ENCODE measurements around the gene REXO5. TPM values are rescaled to one million over a fixed set of nuclear protein-coding genes. Genes with fewer than 3 reads are reported as not detected.

The REXO5 gene
- total and polyA plus RNA-seq, 2 of the 13 experiments (the other 11 are each of a cell fraction or from before 2014, with no cell fraction given): 5.9 to 13.1 TPM

DNA sequence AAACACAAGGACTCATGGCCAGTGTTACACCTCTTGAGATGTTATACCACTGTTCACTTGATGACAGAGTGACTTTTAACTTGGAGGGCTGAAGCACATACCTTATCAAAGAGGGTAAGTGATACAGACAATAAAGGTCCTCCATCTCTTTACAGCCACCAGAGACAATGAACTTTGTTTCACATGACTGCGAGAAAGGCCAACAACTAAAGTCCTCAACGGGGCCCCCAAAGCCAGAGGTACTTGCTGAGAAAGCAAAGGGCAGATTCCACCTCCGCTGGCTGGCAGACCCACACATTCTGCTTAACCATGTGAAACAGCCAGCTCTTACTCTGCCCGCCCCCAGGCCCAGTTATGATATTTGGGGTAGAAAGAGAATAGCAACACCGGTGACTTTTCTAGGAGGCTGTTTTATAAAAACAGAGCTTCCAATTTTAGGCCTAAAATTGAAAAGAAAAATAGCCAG, 72.4 kb downstream of the REXO5 start (continued):
- 0 out of 2 replicates have a peak, but pooled peaks have one; percentile 28 for TF ChIP-seq HMG20B (CRISPR knock-in tag; conservative IDR thresholded peaks at IDR 0.05)
- TF ChIP-seq, protein P1, sequence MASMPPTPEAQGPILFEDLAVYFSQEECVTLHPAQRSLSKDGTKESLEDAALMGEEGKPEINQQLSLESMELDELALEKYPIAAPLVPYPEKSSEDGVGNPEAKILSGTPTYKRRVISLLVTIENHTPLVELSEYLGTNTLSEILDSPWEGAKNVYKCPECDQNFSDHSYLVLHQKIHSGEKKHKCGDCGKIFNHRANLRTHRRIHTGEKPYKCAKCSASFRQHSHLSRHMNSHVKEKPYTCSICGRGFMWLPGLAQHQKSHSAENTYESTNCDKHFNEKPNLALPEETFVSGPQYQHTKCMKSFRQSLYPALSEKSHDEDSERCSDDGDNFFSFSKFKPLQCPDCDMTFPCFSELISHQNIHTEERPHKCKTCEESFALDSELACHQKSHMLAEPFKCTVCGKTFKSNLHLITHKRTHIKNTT (CRISPR knock-in tag; IDR thresholded peaks at IDR 0.05): no peak
- no peak for TF ChIP-seq SMARCC2 (IDR thresholded peaks at IDR 0.05)
- TF ChIP-seq ZFP36 (IDR thresholded peaks at IDR 0.05; ENCODE audit: borderline replicate concordance, low read depth, low read length, partially characterized antibody): no peak
- TF ChIP-seq NR1H2 (CRISPR knock-in tag; IDR thresholded peaks at IDR 0.05; ENCODE audit: borderline replicate concordance, low read depth): no peak
- no peak for TF ChIP-seq BORCS8-MEF2B (CRISPR knock-in tag; IDR thresholded peaks at IDR 0.05)
- peak; percentile 75 for TF ChIP-seq NCOR1 (IDR thresholded peaks at IDR 0.05; ENCODE audit: borderline replicate concordance, low read length)
- TF ChIP-seq, protein P2, sequence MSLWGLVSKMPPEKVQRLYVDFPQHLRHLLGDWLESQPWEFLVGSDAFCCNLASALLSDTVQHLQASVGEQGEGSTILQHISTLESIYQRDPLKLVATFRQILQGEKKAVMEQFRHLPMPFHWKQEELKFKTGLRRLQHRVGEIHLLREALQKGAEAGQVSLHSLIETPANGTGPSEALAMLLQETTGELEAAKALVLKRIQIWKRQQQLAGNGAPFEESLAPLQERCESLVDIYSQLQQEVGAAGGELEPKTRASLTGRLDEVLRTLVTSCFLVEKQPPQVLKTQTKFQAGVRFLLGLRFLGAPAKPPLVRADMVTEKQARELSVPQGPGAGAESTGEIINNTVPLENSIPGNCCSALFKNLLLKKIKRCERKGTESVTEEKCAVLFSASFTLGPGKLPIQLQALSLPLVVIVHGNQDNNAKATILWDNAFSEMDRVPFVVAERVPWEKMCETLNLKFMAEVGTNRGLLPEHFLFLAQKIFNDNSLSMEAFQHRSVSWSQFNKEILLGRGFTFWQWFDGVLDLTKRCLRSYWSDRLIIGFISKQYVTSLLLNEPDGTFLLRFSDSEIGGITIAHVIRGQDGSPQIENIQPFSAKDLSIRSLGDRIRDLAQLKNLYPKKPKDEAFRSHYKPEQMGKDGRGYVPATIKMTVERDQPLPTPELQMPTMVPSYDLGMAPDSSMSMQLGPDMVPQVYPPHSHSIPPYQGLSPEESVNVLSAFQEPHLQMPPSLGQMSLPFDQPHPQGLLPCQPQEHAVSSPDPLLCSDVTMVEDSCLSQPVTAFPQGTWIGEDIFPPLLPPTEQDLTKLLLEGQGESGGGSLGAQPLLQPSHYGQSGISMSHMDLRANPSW (CRISPR knock-in tag; IDR thresholded peaks at IDR 0.05; ENCODE audit: borderline replicate concordance): no peak
- peak; percentile 94 for TF ChIP-seq SOX13 (IDR thresholded peaks at IDR 0.05)
- peak in 1 of 2 experiments; percentile 95; a peak in 2 of 4 replicates for TF ChIP-seq SOX13 (CRISPR knock-in tag; conservative IDR thresholded peaks at IDR 0.05 in 1 of 2, IDR thresholded peaks at IDR 0.05 in 1 of 2)
- no peak for TF ChIP-seq JUND (CRISPR knock-in tag; IDR thresholded peaks at IDR 0.05)
- TF ChIP-seq, protein P3, sequence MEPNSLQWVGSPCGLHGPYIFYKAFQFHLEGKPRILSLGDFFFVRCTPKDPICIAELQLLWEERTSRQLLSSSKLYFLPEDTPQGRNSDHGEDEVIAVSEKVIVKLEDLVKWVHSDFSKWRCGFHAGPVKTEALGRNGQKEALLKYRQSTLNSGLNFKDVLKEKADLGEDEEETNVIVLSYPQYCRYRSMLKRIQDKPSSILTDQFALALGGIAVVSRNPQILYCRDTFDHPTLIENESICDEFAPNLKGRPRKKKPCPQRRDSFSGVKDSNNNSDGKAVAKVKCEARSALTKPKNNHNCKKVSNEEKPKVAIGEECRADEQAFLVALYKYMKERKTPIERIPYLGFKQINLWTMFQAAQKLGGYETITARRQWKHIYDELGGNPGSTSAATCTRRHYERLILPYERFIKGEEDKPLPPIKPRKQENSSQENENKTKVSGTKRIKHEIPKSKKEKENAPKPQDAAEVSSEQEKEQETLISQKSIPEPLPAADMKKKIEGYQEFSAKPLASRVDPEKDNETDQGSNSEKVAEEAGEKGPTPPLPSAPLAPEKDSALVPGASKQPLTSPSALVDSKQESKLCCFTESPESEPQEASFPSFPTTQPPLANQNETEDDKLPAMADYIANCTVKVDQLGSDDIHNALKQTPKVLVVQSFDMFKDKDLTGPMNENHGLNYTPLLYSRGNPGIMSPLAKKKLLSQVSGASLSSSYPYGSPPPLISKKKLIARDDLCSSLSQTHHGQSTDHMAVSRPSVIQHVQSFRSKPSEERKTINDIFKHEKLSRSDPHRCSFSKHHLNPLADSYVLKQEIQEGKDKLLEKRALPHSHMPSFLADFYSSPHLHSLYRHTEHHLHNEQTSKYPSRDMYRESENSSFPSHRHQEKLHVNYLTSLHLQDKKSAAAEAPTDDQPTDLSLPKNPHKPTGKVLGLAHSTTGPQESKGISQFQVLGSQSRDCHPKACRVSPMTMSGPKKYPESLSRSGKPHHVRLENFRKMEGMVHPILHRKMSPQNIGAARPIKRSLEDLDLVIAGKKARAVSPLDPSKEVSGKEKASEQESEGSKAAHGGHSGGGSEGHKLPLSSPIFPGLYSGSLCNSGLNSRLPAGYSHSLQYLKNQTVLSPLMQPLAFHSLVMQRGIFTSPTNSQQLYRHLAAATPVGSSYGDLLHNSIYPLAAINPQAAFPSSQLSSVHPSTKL (CRISPR knock-in tag; IDR thresholded peaks at IDR 0.05): peak; percentile 49
- no peak for TF ChIP-seq ELF1 (CRISPR knock-in tag; IDR thresholded peaks at IDR 0.05)
- TF ChIP-seq SOX6 (IDR thresholded peaks at IDR 0.05): no peak
- TF ChIP-seq SOX6 (CRISPR knock-in tag; IDR thresholded peaks at IDR 0.05): peak; percentile 96
- TF ChIP-seq NFYB (CRISPR knock-in tag; IDR thresholded peaks at IDR 0.05): no peak
- no peak for TF ChIP-seq LCORL (IDR thresholded peaks at IDR 0.05)
- TF ChIP-seq LCORL (CRISPR knock-in tag; IDR thresholded peaks at IDR 0.05): peak; percentile 64; the same call in 1 of the 2 replicates
- TF ChIP-seq ADNP (CRISPR knock-in tag; IDR thresholded peaks at IDR 0.05): no peak
- no peak for TF ChIP-seq CBX1 (IDR thresholded peaks at IDR 0.05; ENCODE audit: low read depth)
- 0 out of 2 replicates have a peak, but pooled peaks have one; percentile 80 for TF ChIP-seq ZNF441 (CRISPR knock-in tag; IDR thresholded peaks at IDR 0.05; ENCODE audit: borderline replicate concordance)

Data from HepG2 (cell line).